K562 (cell line): ENCODE measurements around the gene ZCCHC14. TPM values are rescaled to one million over a fixed set of nuclear protein-coding genes. Genes with fewer than 3 reads are reported as not detected.

Experiments
- FOXJ3 ChIP-seq: sonication (generic); formaldehyde crosslinking; IDR thresholded peaks from 2 replicates; pipeline ENCODE4 v1.4.0; 2020; ENCODE audit warnings: mild to moderate bottlenecking, missing genetic modification reagents
- FOXP1 ChIP-seq: sonication (generic); formaldehyde crosslinking; IDR thresholded peaks from 2 replicates; pipeline ENCODE4 v1.8.0; 2022; ENCODE audit warnings: mild to moderate bottlenecking, missing genetic modification reagents
- HDAC1 ChIP-seq, 2 experiments: fragments of 450-650 bp; IDR thresholded peaks; 2 replicates each; pipeline ENCODE4 v1.6.1; 2016 to 2017; ENCODE audit warnings: inconsistent platforms in 1 of 2, mild to moderate bottlenecking in 1 of 2, moderate library complexity in 1 of 2
- JUNB ChIP-seq: fragments of 450-650 bp; formaldehyde crosslinking; conservative IDR thresholded peaks from 2 replicates; pipeline ENCODE4 v1.4.0; 2020; ENCODE audit warnings: mild to moderate bottlenecking
- L3MBTL2 ChIP-seq: fragments of 450-650 bp; IDR thresholded peaks from 2 replicates; pipeline ENCODE4 v1.6.1; 2016; ENCODE audit warnings: mild to moderate bottlenecking, moderate library complexity
- MTF1 ChIP-seq: fragments of 250-450 bp; sonication (Bioruptor Pico); IDR thresholded peaks from 2 replicates; pipeline ENCODE4 v1.9.0; 2021; ENCODE audit warnings: moderate library complexity, mild to moderate bottlenecking, inconsistent platforms, borderline replicate concordance
- NEUROD1 ChIP-seq: fragments of 150-350 bp; IDR thresholded peaks from 2 replicates; pipeline ENCODE4 v1.6.1; 2014; ENCODE audit warnings: borderline replicate concordance, low read length, low read depth; ENCODE audit not compliant: partially characterized antibody
- PREB ChIP-seq: sonication (generic); formaldehyde crosslinking; IDR thresholded peaks from 2 replicates; pipeline ENCODE4 v1.8.1; 2023; ENCODE audit warnings: mild to moderate bottlenecking, missing genetic modification reagents
- PTRF ChIP-seq: fragments of 450-650 bp; IDR thresholded peaks from 2 replicates; pipeline ENCODE4 v1.6.1; 2016; ENCODE audit warnings: mild to moderate bottlenecking, missing genetic modification characterization, missing compliant biosample characterization
- RBM25 ChIP-seq: fragments of 200-400 bp; formaldehyde crosslinking; IDR thresholded peaks from 2 replicates; pipeline ENCODE4 v1.6.1; 2018; ENCODE audit warnings: low read length, low read depth, moderate library complexity; ENCODE audit not compliant: severe bottlenecking
- REST ChIP-seq, 2 experiments: fragments of 450-650 bp; formaldehyde crosslinking in 1 of 2; IDR thresholded peaks; 2 replicates each; pipeline versions ENCODE4 v1.4.0 to v1.6.1; 2014 to 2020; ENCODE audit warnings: mild to moderate bottlenecking in 2 of 2, borderline replicate concordance in 1 of 2, low read depth in 1 of 2
- SP1 ChIP-seq: sonication (generic); formaldehyde crosslinking; IDR thresholded peaks from 2 replicates; pipeline ENCODE4 v1.8.1; 2022; ENCODE audit warnings: mild to moderate bottlenecking, missing genetic modification reagents
- ZBTB43 ChIP-seq: sonication (generic); formaldehyde crosslinking; IDR thresholded peaks from 2 replicates; pipeline ENCODE4 v1.8.0; 2023; ENCODE audit warnings: mild to moderate bottlenecking, missing genetic modification reagents
- ZNF143 ChIP-seq: sonication (generic); formaldehyde crosslinking; IDR thresholded peaks from 2 replicates; pipeline ENCODE4 v1.9.0; 2022; ENCODE audit warnings: mild to moderate bottlenecking, missing genetic modification reagents
- ZNF280B ChIP-seq: fragments of 250-450 bp; sonication (Bioruptor Pico); IDR thresholded peaks from 2 replicates; pipeline ENCODE4 v1.5.1; 2021; ENCODE audit warnings: mild to moderate bottlenecking
- ZNF644 ChIP-seq: fragments of 200-800 bp; sonication (Bioruptor generic); IDR thresholded peaks from 2 replicates; pipeline ENCODE4 v1.6.1; 2016; ENCODE audit warnings: low read depth, missing genetic modification characterization, missing compliant biosample characterization
- polyA plus RNA-seq, 8 experiments: library from polyadenylated mRNA; depleted of rRNA in 4 of 8; stranded (reverse) in 5 of 8; unstranded in 3 of 8; fragments of >200 nt; fragmentation: Nextera tagmentation in 2 of 8; fragmentation: Illumina TruSeq in 1 of 8; extraction: Ambion mirVana in 2 of 8; extraction: Trizol in 1 of 8; gene quantifications; 2 replicates each; pipeline versions ENCODE4 v1.2.1 to v1.2.3, GENCODE V29; 2011 to 2014; ENCODE audit warnings: inconsistent platforms in 1 of 8, missing spikeins in 1 of 8
- total RNA-seq, 7 experiments: library from RNA; depleted of rRNA in 6 of 7; stranded (reverse); fragments of >200 nt in 6 of 7; fragmentation: Illumina TruSeq in 2 of 7; extraction: Trizol in 2 of 7; gene quantifications; 2 replicates each; pipeline versions ENCODE4 v1.2.1 to v1.2.3, GENCODE V29; 2011 to 2021; ENCODE audit warnings: low replicate concordance in 1 of 7

ZCCHC14 gene
- total and polyA plus RNA-seq, 9 of the 15 experiments (the other 6 are each of a cell fraction or from before 2014, with no cell fraction given) = 1.5 to 12.4 (median 2.9) TPM

GRCh38 chr16:87391324-87391949 lies 101.4 kb downstream of the ZCCHC14 start (continued):
- TF ChIP-seq REST (IDR thresholded peaks at IDR 0.05; ENCODE audit: borderline replicate concordance) (no peak), REST (CRISPR knock-in tag; IDR thresholded peaks at IDR 0.05; ENCODE audit: low read depth) (peak; percentile 67; the same call in 1 of the 2 replicates), ZNF143 (CRISPR knock-in tag) (no peak), HDAC1 (IDR thresholded peaks at IDR 0.05) (no peak), NEUROD1 (no peak), L3MBTL2 (peak; percentile 88), FOXJ3 (CRISPR knock-in tag) (no peak), RBM25 (no peak), ZNF644 (tag) (peak; percentile 33; the same call in 1 of the 2 replicates), ZNF280B (CRISPR knock-in tag) (no peak), SP1 (CRISPR knock-in tag) (no peak), PREB (CRISPR knock-in tag) (no peak), MTF1 (no peak), ZBTB43 (CRISPR knock-in tag) (no peak), PTRF (tag) (no peak), JUNB (CRISPR knock-in tag) (no peak), FOXP1 (CRISPR knock-in tag) (no peak)
